ENCODE measurements around the gene RPL22.

The RPL22 gene

GRCh38 chr1:6199298-6200187 lies at the start of gene RPL22:
RPL22 (minus strand) TSS chr1:6199595; CDS start chr1:6199573, 22 bp downstream.
- in situ Hi-C loops (cut with MboI; ENCODE audit: low pct_unique_long_range_greater_than_20kb, low sequenced_read_pairs, unreplicated experiment) = no loop called here
- DNase-seq (ENCODE audit: low spot score) = peak; percentile 93
- no peak for TF ChIP-seq CTCF (IDR thresholded peaks at IDR 0.05; ENCODE audit: extremely low read depth, insufficient read depth, missing control alignments)

DNA sequence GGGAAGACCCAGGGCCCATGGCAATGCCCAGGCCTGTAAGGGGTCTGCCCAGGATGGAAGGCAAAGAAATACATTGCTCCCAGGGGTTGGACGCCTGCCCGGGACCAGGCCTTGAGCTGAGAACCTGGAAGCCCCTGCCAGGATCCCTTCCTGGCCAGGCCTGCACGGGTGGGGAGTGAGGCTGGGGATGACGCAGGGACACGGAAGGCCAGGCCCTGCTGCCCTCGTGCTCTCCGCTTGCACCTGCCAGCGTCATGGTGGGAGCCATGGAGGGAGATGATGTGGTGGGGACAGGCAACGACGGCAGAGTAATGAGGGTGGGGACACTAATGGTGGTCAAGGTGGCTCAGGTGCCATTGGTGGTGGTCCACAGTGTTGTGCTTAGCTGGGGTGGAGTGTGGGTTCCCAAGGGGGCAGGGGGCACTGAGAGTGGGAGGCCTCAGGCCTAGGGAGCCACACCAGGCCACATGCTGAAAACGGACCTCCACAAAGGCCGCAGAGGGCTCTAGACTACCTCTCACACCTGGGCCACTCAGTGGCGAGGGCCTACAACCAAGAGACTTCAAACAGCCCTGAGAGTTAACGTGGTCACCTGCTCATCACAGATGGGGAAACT lies 48.9 kb upstream of the RPL22 start:
- in situ Hi-C loops (cut with MboI; ENCODE audit: low pct_unique_long_range_greater_than_20kb, low sequenced_read_pairs, unreplicated experiment) = loop anchor here (10.0 kb wide), 2 partner anchors 97 to 157 kb away; no protein-coding TSS in a partner anchor
- no peak for TF ChIP-seq CTCF (IDR thresholded peaks at IDR 0.05; ENCODE audit: extremely low read depth, insufficient read depth, missing control alignments)
- DNase-seq (ENCODE audit: low spot score) = no peak

GRCh38 chr1:6247651-6248050 lies 48.3 kb upstream of the RPL22 start:
- in situ Hi-C loops (cut with MboI; ENCODE audit: low pct_unique_long_range_greater_than_20kb, low sequenced_read_pairs, unreplicated experiment) = loop anchor here (10.0 kb wide), 2 partner anchors 97 to 157 kb away; no protein-coding TSS in a partner anchor
- no peak for TF ChIP-seq CTCF (IDR thresholded peaks at IDR 0.05; ENCODE audit: extremely low read depth, insufficient read depth, missing control alignments)
- no peak for DNase-seq (ENCODE audit: low spot score)

GRCh38 chr1:6246497-6247467 lies 47.4 kb upstream of the RPL22 start:
- peak; percentile 92 for TF ChIP-seq CTCF (IDR thresholded peaks at IDR 0.05; ENCODE audit: extremely low read depth, insufficient read depth, missing control alignments)
- in situ Hi-C loops (cut with MboI; ENCODE audit: low pct_unique_long_range_greater_than_20kb, low sequenced_read_pairs, unreplicated experiment) = loop anchor here (10.0 kb wide), 2 partner anchors 98 to 158 kb away; no protein-coding TSS in a partner anchor
- peak; percentile 94 for DNase-seq (ENCODE audit: low spot score)

- in situ Hi-C loops (cut with MboI; ENCODE audit: low pct_unique_long_range_greater_than_20kb, low sequenced_read_pairs, unreplicated experiment) = loop anchor here (10.0 kb wide), 2 partner anchors 99 to 159 kb away; no protein-coding TSS in a partner anchor
- TF ChIP-seq CTCF (IDR thresholded peaks at IDR 0.05; ENCODE audit: extremely low read depth, insufficient read depth, missing control alignments) = no peak
- peak; percentile 84 for DNase-seq (ENCODE audit: low spot score)
Observed at GRCh38 chr1:6245869-6246496, 46.6 kb upstream of the RPL22 start.

All from GM13977 (cell line).